Stimulated activated CD4-positive, alpha-beta T cell treated with anti-CD3 and anti-CD28 coated beads, Interleukin-15, amount 100 ng/mL, for 24 hours (primary cell): ENCODE data around the gene PCDHAC2.

ENCODE experiments used
- DNase-seq: peaks from one replicate; pipeline ENCODE4 v3.0.0-alpha.2; 2020

The PCDHAC2 gene, protein sequence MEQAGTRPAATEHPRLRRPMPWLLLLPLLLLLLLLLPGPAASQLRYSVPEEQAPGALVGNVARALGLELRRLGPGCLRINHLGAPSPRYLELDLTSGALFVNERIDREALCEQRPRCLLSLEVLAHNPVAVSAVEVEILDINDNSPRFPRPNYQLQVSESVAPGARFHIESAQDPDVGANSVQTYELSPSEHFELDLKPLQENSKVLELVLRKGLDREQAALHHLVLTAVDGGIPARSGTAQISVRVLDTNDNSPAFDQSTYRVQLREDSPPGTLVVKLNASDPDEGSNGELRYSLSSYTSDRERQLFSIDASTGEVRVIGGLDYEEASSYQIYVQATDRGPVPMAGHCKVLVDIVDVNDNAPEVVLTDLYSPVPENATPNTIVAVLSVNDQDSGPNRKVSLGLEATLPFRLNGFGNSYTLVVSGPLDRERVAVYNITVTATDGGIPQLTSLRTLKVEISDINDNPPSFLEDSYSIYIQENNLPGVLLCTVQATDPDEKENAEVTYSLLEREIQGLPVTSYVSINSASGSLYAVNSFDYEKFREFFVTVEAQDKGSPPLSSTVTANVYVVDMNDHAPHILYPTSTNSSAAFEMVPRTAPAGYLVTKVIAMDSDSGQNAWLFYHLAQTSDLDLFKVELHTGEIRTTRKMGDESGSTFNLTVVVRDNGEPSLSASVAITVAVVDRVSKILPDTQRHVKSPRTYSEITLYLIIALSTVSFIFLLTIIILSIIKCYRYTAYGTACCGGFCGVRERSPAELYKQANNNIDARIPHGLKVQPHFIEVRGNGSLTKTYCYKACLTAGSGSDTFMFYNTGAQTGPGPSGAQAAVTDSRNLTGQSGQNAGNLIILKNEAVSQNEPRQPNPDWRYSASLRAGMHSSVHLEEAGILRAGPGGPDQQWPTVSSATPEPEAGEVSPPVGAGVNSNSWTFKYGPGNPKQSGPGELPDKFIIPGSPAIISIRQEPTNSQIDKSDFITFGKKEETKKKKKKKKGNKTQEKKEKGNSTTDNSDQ

DNA sequence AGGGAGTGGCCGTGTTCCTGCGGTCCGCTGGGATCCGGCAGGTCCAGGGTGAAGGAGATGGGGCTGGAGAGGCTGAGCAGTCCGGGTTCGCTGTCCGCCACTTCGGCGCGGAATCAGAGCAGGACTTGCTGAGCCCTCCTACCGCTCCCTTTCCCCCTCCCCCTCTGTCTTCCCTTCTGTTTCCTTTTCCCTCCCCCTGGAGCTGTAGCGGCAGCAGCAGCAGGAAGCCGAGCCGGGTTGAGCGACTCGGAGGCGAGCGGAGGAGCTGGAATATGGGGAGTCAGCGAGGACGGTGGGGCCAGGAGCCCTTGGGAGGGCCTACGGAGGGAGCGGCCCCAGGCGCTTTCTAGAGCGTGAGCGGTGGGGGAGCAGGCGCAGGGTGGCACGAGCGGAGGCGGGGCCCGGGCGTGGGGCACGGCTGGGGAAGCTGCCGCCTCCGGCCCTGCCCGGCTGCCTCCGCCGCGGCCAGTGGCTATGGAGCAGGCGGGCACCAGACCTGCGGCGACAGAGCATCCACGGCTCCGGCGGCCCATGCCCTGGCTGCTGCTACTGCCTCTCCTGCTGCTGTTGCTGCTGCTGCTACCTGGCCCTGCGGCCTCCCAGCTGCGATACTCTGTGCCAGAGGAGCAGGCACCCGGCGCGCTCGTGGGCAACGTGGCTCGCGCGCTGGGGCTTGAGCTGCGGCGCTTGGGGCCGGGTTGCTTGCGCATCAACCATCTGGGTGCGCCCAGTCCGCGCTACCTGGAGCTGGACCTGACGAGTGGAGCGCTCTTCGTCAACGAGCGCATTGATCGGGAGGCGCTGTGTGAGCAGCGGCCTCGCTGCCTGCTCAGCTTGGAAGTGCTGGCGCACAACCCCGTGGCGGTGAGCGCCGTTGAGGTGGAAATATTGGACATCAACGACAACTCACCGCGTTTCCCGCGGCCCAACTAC lies at the start of gene PCDHAC2:
TSS of gene PCDHAC2 (plus strand) at position 184 of the 933 bp plus-strand sequence. CDS start at position 475, 291 bp downstream.
- DNase-seq = no peak

DNA sequence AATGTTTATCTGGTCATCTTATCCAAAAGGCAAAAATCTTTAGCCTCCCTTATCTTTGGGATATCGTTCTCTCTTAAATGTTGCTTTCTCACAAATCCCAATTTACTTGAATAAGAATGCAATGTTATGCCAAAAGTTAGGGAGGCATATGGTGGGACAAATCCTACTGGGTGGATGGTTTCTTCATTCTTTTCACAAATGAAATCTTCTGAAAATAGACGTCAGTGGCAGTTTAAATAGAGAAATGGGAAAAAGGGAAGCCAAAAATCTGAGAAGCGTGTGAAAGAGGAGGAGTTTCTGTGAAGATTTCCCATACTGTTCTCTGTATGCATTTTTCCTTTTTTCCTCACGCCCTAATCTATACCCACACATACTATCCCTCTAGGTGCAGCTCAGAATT lies 42.7 kb upstream of the PCDHAC2 start:
- no peak for DNase-seq

DNA sequence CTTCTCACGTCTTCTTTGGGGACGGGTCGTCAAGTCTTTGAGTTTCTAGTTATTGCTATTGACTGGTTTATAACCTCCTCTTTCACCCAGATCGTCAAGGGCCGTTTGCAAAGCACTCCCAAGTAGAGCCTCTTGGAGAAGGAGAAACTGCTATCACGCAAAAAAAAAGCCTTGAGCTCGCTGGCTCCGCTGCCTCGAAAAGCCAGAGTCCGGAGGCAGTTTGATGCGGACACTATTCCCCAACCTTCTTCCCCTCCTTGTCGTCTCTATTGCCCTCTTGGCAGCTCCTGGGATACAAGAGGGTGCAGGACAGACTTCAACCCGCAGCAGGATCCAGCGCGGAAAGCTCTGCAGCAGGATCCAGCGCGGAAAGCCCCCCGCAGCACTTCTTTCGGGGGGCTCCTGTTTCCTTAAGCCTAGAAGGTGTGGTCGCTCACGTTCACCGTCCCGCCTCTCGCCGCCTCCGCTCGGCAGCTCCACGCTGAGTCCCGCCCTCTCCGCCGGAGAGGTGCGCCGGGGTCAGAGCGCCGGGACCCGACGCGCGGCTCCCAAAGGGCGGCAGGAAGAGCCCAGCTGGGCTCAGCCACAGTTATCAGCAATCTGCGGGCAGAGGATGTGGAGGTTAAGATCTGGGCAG lies 40.4 kb upstream of the PCDHAC2 start, which contains the start of gene PCDHAC1:
TSS of gene PCDHAC1 (plus strand) at position 494 of the 637 bp plus-strand sequence. CDS start 594 bp downstream, outside the sequence.
- DNase-seq = peak; percentile 3

DNA sequence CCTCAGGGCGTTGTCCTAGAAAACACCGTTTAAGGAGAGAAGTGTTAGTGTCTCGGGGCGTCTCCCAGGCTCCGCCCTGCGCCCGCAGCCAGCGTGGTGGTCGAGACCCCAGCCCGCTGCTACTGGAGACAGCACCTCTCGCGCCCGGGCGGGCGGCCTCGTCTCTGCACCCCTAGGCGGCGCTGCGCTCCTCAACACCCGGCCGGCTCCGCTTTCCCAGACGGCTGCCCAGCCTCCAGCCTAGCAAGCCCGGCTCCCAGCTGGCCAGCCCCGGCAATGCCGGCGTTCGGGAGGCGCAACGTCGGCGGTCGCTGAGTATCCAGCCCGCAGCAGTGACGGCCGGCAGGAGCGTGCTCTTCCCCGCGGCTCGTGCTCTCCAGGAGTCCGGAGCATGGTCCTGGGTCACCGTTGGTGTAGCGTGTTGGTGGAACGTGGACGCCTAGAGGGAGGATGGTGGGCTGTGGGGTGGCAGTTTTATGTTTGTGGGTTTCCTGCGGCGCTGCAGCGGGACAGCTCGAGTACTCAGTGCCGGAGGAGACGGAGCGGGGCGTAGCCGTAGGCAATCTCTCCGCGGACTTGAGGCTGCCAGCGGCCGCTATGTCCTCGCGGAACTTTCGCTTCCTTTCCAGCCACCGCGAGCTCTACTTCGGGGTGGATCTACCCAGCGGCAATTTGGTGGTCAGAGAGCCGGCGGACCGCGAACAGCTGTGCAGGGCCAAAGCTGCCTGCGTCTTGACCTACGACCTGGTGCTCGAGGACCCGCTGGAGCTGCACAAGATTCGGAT lies 39.6 kb upstream of the PCDHAC2 start:
- DNase-seq = peak; percentile 64

DNA sequence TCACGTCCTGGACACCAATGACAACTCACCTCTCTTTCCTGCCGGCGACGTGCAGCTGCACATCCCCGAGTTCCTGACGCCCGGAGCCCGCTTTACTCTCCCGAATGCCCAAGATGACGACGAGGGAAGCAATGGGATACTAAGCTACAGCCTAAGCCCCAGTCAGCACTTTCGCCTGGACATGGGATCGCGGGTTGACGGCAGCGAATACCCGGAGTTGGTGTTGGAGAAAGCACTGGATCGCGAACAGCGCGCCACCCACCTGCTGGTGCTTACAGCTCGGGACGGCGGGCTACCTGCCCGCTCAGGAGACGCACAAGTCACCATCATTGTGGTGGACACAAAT lies 39.1 kb upstream of the PCDHAC2 start:
- DNase-seq = no peak

DNA sequence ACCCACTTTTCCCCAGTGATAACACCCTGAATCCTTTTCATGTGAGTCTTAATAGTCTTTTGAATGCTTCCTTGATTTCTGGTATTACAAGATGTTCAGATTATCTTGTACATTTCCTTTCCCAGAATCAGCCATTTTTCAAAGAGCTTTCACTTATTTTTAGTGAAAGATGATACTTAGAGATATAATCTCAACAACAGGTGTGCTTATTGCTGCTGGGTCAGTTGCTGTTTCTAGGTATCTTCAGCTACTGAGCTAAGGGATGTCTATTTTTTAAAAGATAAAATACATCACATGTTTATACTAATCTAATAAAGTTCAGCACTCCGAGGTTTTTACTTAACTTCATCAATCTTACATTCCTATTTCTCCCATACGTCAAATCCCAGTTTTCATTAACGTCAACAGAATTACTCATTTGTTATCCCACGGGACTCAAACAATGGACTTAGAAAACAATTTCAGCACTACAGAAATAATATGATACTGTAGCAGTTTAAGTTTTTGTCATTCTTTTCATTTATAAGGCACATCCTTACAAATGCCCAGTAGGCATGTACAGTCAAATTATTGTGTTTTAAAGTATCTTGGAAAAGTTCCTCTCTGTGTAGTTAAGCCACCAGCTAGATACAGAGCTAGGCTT lies 31.2 kb upstream of the PCDHAC2 start:
- DNase-seq = no peak

DNA sequence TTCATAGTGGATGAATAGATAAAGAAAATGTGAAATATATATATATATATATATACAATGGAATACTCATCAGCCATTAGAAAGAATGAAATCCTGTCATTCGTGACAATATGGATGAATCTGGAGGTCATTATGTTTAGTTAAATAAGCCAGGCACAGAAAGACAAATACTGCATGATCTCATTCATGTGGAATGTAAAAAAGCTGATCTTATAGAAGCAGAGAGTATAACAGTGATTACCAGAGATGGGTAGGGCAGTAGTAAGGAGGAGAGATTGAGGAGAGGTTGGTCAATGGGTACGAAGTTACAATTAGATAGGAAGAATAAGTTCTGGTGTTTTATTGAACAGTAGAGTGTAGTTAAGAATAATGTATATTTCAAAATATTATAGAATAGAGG lies 19.7 kb upstream of the PCDHAC2 start:
- DNase-seq = no peak

DNA sequence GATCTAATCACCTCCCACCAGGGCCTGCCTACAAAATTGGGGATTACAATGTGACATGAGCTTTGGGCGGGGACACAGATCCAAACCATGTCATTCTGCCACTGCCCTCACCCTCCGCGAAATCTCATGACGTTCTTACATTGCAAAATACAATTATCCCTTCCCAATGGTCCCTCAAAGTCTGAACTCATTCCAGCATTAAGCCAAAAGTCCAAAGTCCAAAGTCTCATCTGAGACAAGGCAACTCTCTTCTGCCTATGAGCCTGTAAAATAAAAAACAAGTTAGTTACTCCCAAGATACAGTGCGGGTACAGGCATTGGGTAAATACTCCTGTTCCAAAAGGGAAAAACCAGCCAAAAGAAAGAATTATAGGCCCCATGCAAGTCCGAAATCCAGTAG lies 14.6 kb upstream of the PCDHAC2 start:
- DNase-seq = no peak

DNA sequence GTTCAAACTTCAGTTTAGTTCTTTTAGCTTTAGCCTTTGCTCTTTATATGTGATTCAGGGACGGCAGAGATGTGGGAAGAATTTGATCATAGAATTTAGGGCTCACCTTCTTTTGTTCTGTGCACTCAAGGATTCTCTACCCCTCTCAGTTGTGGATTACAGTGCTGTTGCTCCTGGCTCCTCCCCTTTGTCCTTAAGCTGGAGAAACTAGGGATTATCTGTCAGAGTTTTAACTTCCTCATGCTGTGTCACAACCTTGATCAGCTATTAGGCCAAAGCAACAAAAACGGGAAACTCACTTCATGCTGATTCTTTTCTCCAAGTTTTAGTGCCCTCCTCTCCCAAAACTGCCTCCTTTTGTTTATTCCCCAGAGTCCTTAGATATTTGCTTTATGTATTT lies 13.0 kb upstream of the PCDHAC2 start:
- no peak for DNase-seq

DNA sequence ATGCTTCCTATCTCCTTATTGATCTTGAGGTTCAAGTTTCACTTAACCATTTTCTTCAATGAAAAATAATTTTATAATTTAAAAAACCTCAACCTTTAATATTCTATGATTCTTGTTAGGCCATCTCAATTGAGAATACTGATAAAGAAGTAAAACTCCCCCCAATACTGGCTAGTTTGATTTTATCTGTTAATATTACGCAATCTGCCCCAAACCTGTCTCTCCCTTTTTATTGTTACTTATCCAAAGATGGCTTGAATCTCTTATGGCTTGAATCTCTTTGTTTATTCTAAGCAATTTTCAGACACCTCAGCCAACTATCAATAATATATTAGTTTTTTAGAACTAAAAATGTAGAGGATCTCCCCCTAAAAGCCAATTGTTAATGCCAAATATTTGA lies 4.1 kb upstream of the PCDHAC2 start:
- DNase-seq = no peak

DNA sequence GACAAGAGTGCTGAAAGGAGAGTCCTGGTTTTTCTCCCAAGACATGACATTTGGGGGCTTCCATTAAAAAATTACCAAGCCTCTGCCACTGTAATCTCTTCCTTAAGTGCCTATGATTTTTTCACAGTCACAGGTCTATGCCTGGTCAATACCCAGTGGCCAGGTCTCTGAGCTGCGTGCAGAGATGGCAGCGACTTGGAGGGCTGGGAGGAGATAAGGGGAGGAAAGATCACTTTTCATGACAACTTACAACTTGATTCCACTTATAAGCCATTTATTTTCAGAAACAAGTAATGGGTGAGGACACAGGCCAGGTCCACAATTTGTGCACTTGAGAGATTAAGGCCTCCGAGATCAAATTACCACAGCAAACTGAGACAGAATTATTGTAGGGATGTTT lies 1.9 kb upstream of the PCDHAC2 start:
- no peak for DNase-seq

DNA sequence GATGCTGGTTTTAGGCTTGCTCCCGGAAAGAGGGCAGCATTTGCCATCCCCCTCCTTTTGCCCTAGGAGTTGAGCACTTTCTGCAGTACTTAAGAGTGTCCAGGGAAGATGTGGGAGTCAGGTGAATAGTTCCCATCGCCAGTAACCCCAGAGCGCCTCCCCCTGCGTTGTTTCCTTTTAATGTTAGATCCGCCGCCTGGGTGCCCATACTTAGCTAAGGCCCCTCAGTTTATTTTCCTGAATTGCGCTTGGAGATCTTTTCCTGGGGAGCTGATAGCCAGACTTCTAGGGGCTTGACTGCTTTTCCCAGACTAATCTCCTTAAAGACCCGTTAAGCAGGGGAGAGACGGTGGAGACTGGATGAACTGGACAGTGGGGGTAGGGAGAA lies 377 bp upstream of the PCDHAC2 start:
- no peak for DNase-seq

DNA sequence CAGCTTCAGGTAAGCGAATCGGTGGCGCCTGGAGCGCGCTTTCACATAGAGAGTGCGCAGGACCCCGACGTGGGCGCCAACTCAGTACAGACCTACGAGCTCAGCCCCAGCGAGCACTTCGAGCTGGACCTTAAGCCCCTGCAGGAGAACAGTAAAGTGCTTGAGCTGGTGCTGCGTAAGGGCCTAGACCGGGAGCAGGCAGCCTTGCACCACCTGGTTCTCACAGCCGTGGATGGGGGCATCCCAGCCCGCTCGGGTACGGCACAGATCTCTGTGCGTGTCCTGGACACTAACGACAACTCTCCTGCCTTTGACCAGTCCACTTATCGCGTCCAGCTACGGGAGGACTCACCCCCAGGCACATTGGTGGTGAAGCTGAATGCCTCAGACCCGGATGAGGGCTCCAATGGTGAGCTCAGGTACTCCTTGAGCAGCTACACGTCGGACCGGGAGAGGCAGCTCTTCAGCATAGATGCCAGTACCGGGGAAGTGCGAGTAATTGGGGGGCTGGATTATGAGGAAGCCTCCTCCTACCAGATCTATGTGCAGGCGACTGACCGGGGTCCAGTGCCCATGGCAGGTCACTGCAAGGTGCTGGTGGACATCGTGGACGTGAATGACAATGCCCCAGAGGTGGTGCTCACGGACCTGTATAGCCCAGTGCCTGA lies 1.1 kb downstream of the PCDHAC2 start:
- no peak for DNase-seq

DNA sequence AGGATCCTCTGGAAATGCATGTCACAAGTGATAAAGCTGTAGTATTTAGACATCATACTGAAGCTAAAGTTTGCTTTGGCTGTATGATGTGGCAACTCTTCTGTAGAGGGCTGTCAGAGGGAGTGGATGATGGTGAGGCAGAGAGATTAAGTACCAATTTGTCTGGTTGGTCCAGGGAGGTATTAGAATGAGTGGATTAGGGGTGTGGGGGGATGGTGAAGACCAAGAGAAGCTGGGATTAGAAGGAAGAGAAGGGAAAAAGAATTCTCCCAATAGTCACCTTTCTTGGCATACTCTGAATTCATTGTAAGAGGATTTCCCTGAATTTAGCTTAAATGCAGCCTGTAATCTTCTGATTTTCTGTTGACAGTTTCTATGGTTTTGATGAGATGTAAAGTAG lies 3.6 kb downstream of the PCDHAC2 start:
- no peak for DNase-seq

DNA sequence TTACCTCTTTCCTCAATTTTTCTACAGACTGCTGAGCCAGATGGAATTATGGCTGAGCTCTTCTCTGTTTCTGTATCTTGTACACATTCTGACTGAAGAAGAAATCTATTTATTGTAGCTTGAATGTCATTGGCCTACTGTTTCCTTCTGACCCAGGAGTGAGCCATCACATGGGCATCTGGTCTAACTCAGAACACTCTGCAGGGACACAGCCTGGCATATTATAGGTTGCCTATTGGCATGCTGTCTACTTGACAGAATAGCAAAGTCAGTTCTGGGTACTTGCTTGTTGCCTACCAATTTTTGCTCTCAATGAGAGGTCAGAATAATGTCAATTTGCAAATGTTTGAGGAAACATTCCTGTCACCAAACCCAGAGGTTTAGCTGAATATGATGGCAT lies 7.3 kb downstream of the PCDHAC2 start:
- DNase-seq = no peak

DNA sequence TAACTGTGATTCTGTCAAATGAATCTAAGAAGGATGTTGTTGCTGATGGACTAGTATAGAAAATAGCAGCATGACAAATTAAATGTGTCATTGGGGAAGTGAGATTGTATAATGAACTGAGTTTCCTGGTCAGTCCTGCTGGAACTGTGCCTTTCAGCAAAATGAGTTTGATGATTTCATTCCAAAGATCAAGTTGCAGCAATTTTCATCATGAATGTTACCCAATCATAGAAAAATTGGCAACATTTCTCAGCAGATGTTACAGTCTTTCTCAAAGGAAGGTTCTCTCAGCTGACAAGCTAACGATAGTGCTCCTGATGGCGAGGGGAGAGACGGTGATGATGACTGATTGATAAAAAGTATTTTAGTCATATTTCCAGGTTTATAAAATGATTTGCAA lies 10.7 kb downstream of the PCDHAC2 start:
- no peak for DNase-seq

DNA sequence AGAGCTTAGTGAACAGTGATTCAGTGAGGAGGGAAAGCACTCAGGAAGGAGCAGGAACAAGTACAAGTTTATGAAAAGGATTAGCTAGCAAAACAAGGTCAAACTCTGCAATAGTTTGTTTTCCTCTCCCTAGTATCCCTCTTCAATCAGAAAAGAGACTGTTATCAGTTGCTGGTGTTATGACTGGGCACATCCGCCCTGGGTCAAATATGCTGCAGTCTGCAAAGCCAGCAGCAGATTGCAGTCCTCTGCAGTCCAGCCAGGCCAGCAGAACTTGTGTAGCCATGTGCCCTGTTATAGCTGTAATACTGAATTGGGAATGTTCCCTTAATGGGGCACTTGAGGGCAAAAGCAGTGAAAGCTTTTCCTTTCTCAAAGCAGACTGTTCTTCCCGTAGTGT lies 12.0 kb downstream of the PCDHAC2 start:
- no peak for DNase-seq

DNA sequence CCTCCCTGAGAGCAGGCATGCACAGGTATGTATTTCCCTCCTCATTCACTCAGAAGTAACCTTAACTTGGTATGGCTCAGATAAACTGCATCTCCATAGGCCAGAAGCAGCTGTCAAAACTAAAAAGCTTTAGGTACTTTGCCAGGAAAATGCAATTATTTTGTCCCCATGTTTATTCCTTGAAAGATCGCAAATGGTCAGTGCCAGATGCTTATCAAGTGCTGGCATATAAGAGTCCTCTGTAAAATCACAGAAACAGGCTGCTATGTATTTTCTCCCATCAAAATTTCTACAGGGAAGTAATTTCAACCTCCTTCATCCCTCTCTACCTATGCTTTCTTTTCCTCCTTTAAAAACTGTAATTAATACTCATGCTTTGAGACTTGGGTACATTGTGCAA lies 12.7 kb downstream of the PCDHAC2 start:
- no peak for DNase-seq

DNA sequence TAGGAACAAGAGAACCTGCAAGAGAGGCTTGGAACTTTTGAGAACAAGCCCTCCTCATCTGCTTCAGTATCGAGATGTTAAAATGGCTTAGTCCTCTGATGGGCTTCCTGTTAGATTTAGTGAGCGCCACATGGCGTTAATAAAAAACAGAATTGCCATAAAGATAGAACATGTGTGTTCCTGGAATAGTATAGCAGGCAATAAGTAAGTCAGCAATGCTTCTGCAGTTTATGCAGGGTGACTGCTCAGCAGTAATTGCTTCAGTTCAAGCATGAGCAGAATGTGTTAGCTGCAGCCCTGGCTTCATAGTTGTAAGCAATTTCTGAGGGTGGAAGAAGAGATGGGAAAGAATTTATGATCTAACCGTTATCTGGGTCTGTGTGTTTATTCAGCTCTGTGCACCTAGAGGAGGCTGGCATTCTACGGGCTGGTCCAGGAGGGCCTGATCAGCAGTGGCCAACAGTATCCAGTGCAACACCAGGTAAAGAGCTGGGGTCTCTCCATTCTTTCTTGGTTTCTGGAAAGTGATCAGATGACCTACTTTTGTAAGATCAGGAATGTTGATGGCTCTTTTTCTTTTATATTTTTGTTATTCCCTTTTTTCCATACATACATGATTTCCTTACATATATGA lies 15.9 kb downstream of the PCDHAC2 start:
- no peak for DNase-seq

DNA sequence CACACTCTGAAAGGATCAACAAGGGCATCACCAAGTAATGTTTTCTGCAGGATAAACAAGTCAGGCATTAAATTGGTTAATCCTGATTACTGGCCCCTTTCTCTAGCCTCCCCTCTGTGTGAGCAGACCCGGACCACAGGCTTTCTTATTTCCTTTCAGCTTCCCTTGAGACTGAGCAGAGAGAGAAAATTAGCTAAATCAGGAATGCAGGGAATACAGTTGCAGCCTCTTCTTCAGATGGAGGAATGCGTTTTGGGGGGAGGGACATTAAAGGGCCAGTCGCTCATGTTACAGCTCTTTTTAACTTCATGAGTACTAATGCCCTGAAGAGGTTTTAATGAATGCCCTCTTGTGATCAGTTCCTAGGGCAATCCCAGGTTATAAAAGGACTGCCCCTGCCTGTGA lies 19.8 kb downstream of the PCDHAC2 start:
- DNase-seq = no peak
